Endothelial cell of umbilical vein (primary cell): Measurements from ENCODE around the gene PLAA.

Experiments
- EZH2 ChIP-seq: IDR thresholded peaks from 2 replicates; pipeline ENCODE4 v1.6.1; 2012; ENCODE audit warnings: borderline replicate concordance, low read depth, mild to moderate bottlenecking, moderate library complexity, low read length, inconsistent platforms; ENCODE audit not compliant: severe bottlenecking
- JUN ChIP-seq: IDR thresholded peaks from 2 replicates; pipeline ENCODE4 v1.6.1; 2011; ENCODE audit warnings: borderline replicate concordance, low read depth; ENCODE audit not compliant: insufficient read length, insufficient read depth
- TF ChIP-seq, protein P1 (sequence below), 2 donors: IDR thresholded peaks; 1 replicate in 1 of 2; 2 replicates in 1 of 2; pipeline ENCODE4 v1.5.1; 2011; ENCODE audit warnings: low read length in 2 of 2, mild to moderate bottlenecking in 2 of 2, moderate library complexity in 2 of 2, control low read depth in 1 of 2, inconsistent platforms in 1 of 2, low read depth in 1 of 2; ENCODE audit not compliant: insufficient read depth in 1 of 2; ENCODE audit errors: extremely low read depth in 1 of 2

- TF ChIP-seq JUN (no peak), EZH2 (no peak)
- TF ChIP-seq, protein P1, sequence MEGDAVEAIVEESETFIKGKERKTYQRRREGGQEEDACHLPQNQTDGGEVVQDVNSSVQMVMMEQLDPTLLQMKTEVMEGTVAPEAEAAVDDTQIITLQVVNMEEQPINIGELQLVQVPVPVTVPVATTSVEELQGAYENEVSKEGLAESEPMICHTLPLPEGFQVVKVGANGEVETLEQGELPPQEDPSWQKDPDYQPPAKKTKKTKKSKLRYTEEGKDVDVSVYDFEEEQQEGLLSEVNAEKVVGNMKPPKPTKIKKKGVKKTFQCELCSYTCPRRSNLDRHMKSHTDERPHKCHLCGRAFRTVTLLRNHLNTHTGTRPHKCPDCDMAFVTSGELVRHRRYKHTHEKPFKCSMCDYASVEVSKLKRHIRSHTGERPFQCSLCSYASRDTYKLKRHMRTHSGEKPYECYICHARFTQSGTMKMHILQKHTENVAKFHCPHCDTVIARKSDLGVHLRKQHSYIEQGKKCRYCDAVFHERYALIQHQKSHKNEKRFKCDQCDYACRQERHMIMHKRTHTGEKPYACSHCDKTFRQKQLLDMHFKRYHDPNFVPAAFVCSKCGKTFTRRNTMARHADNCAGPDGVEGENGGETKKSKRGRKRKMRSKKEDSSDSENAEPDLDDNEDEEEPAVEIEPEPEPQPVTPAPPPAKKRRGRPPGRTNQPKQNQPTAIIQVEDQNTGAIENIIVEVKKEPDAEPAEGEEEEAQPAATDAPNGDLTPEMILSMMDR (IDR thresholded peaks at IDR 0.05; ENCODE audit: extremely low read depth in 1 of 2, insufficient read depth in 1 of 2, low read depth in 1 of 2, low read length in 2 of 2), result no peak
Observed at GRCh38 chr9:26973989-26974388, 26.9 kb upstream of the PLAA start.
